Measurements from ENCODE around the gene SNX14.
"Not testable (repeated sequence)": the region's sequence is repeated elsewhere in the genome, so short reads cannot be mapped to it uniquely, and the experiment has no call there.

- TF ChIP-seq CTCF (conservative IDR thresholded peaks at IDR 0.05; ENCODE audit: low read depth, low read length); EZH2 (IDR thresholded peaks at IDR 0.05; ENCODE audit: borderline replicate concordance, low read depth, low read length, poor library complexity, severe bottlenecking): not testable (repeated sequence)
Measured at GRCh38 chr6:85564223-85564622, 29.4 kb downstream of the SNX14 start.
